Tibial nerve (tissue), 4 donors: ENCODE results near the gene PFKFB4. TPM values are rescaled to one million over a fixed set of nuclear protein-coding genes. Genes with fewer than 3 reads are reported as not detected.
"Not testable (repeated sequence)": the region's sequence is repeated elsewhere in the genome, so short reads cannot be mapped to it uniquely, and the experiment has no call there.

Experiments used
- DNase-seq, 2 donors: peaks; one replicate each; pipeline ENCODE4 v3.0.0-alpha.2; 2019; ENCODE audit warnings: low spot score in 2 of 2
- H3K27ac ChIP-seq, 4 donors: fragments of 200-600 bp; sonication (generic) in 3 of 4; one replicate each; pipeline ENCODE4 v1.5.1; 2017 to 2019; ENCODE audit warnings: mild to moderate bottlenecking in 1 of 4
- H3K27me3 ChIP-seq, 2 donors: fragments of 200-600 bp; sonication (generic) in 1 of 2; one replicate each; pipeline versions ENCODE4 v1.5.1 to v1.6.0; 2017 to 2019
- H3K36me3 ChIP-seq, 3 donors: fragments of 200-600 bp; sonication (generic); one replicate each; pipeline ENCODE4 v1.5.1; 2018 to 2019
- H3K4me1 ChIP-seq, 4 donors: fragments of 200-600 bp; sonication (generic) in 3 of 4; one replicate each; pipeline ENCODE4 v1.5.1; 2017 to 2019
- H3K4me3 ChIP-seq, 4 donors: fragments of 200-600 bp; sonication (generic) in 3 of 4; one replicate each; pipeline ENCODE4 v1.5.1; 2017 to 2019; ENCODE audit warnings: mild to moderate bottlenecking in 1 of 4, moderate library complexity in 1 of 4
- H3K9me3 ChIP-seq, 4 donors: fragments of 200-600 bp; sonication (generic) in 3 of 4; one replicate each; pipeline ENCODE4 v1.5.1; 2017 to 2019
- EP300 ChIP-seq, 2 donors: sonication (generic); formaldehyde crosslinking; IDR thresholded peaks; one replicate each; pipeline ENCODE4 v1.6.1; 2017; ENCODE audit warnings: antibody characterized with exemption in 2 of 2, mild to moderate bottlenecking in 1 of 2
- POLR2A ChIP-seq, 2 donors: fragments of 450-650 bp; IDR thresholded peaks; one replicate each; pipeline ENCODE4 v1.6.1; 2017; ENCODE audit warnings: antibody characterized with exemption in 2 of 2, mild to moderate bottlenecking in 2 of 2, moderate library complexity in 2 of 2
- WGBS, 2 donors: methylation state at CpG; one replicate each; pipeline ENCODE4 v1.1.5; 2018; 5-methylcytosine and 5-hydroxymethylcytosine counted together
- total RNA-seq, 4 donors: library from RNA; depleted of rRNA; stranded (reverse); fragments of >200 nt; gene quantifications; one replicate each; pipeline ENCODE4 v1.1.0, GENCODE V29; 2016
- TF ChIP-seq, protein P1 (sequence below), 5 experiments: fragments of 200-600 bp in 3 of 5; fragments of 450-650 bp in 2 of 5; sonication (generic) in 3 of 5; IDR thresholded peaks; one replicate each; pipeline ENCODE4 v1.5.1; 2016 to 2019; ENCODE audit warnings: antibody characterized with exemption in 5 of 5, mild to moderate bottlenecking in 3 of 5, moderate library complexity in 2 of 5

PFKFB4 gene
- total RNA-seq, 4 donors from 2014 or later, result 2.2 to 9.0 (median 7.6) TPM

DNA sequence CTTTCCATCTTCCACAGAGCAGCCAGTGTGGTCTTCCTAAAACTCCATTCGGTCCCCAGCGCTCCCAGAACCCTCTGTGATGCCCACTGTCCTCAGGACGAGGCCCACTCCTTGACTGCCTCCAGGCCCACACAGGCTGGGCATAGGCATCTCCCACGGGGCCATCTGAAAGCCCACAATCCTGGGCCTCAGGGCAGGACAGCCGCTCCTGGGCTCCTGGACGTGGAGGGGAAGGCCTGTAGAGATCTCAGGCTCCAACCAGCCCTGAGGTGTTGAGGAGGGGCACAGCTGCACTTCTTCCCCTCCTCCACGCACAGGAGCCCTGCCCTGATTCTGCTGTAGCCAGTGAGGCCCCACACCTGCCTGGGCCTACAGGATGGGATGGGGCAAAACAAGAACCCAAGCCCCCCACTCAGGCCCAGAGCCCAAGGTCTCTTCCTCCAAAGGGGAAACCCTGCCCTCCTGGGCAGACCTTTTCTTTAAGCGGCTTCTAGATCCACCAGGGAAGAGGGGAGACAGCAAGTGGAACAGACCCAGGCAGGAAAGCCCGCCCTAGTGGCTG is 78.6 kb downstream of the PFKFB4 start:
- no peak for TF ChIP-seq POLR2A (IDR thresholded peaks at IDR 0.05)
- TF ChIP-seq, protein P1, sequence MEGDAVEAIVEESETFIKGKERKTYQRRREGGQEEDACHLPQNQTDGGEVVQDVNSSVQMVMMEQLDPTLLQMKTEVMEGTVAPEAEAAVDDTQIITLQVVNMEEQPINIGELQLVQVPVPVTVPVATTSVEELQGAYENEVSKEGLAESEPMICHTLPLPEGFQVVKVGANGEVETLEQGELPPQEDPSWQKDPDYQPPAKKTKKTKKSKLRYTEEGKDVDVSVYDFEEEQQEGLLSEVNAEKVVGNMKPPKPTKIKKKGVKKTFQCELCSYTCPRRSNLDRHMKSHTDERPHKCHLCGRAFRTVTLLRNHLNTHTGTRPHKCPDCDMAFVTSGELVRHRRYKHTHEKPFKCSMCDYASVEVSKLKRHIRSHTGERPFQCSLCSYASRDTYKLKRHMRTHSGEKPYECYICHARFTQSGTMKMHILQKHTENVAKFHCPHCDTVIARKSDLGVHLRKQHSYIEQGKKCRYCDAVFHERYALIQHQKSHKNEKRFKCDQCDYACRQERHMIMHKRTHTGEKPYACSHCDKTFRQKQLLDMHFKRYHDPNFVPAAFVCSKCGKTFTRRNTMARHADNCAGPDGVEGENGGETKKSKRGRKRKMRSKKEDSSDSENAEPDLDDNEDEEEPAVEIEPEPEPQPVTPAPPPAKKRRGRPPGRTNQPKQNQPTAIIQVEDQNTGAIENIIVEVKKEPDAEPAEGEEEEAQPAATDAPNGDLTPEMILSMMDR (IDR thresholded peaks at IDR 0.05), result no peak
- TF ChIP-seq EP300 (IDR thresholded peaks at IDR 0.05), result no peak
- Histone ChIP-seq H3K27me3 (no peaks in the 10 kb centered on the region), H3K9me3 (no peaks in the 10 kb centered on the region), H3K27ac (peak overlapping the region in 1 of 4 donors; percentile 62), H3K4me3 (no peak overlapping the region), H3K4me1 (peaks cover 0 to 10% (median 0%) of the 10 kb centered on the region in 4 donors), H3K36me3 (peaks cover 0 to 32% (median 0%) of the 10 kb centered on the region in 3 donors)
- WGBS, 2 donors, result 73 to 76% methylated on average over 6 to 8 of the region's 9 CpGs
- DNase-seq, result no peak

DNA sequence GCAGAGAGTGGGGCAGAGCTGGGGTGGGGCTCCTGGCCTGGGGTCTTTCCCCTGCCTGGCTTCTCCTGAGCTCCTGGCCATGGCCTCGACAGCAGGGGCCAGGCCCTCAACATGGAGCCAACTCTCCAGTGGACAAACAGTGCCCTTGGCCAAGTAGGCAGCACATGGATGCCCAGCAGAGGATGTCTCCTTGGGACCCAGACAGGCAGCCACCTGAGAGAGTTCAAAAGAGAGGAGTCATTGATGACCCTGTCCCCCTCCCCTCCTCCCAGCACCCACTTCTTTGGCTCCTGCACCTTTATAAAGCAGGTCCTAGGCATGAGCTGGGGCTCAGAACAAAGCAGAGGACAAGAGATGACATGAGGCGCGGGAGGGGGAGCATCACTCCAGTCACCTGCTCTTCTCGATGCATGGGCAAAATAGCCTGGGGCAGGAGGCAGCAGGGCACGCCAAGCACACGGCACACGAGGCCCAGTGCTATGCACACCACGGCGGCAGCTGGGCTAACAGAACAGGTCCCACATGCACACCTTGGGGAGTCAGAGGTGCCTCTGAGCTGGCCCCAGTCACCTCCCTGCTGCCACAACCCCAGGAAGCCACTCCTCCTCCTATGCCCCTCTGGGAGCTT is 80.1 kb downstream of the PFKFB4 start:
- H3K4me1 ChIP-seq, result peaks cover 0 to 18% (median 7%) of the 10 kb centered on the region in 4 donors
- H3K9me3 ChIP-seq, result no peaks in the 10 kb centered on the region
- no peak overlapping the region for H3K4me3 ChIP-seq
- WGBS, 2 donors, result 85 to 90% methylated on average over 9 of the region's 9 CpGs
- no peaks in the 10 kb centered on the region for H3K27me3 ChIP-seq
- no peak for DNase-seq
- H3K36me3 ChIP-seq, result peaks cover 0 to 32% (median 0%) of the 10 kb centered on the region in 3 donors
- no peak for TF ChIP-seq POLR2A (IDR thresholded peaks at IDR 0.05)
- TF ChIP-seq, protein P1 (IDR thresholded peaks at IDR 0.05), result no peak
- TF ChIP-seq EP300 (IDR thresholded peaks at IDR 0.05), result no peak
- H3K27ac ChIP-seq, result no peak overlapping the region

DNA sequence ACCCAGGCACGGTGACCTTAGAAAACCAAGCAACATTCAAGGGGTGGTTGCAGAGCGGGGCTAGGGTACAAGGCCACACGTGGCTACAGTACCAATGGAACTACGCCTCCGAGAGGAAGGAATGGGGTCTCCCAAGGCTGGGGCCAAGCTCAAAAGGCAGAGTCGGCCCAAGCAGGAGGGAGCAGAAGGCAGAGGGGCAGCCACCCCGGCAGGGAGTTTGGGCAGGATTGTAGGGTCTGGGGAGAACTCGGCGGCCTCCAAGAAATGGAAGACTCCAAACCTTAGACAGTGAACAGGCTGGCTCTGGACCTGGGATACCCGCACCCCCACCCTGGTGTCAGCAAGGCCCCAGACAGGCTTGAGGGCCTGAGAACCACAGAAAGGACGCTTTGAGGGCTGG is 81.4 kb downstream of the PFKFB4 start:
- Histone ChIP-seq H3K4me3 (no peak overlapping the region), H3K4me1 (peaks cover 2 to 31% (median 20%) of the 10 kb centered on the region in 4 donors), H3K27me3 (no peaks in the 10 kb centered on the region), H3K9me3 (no peaks in the 10 kb centered on the region), H3K36me3 (peaks cover 0 to 36% (median 0%) of the 10 kb centered on the region in 3 donors), H3K27ac (no peak overlapping the region)
- WGBS, 2 donors, result 76 to 78% methylated on average over 11 of the region's 11 CpGs
- TF ChIP-seq POLR2A (IDR thresholded peaks at IDR 0.05) (no peak), EP300 (IDR thresholded peaks at IDR 0.05) (no peak)
- TF ChIP-seq, protein P1 (IDR thresholded peaks at IDR 0.05), result no peak
- DNase-seq, result no peak

DNA sequence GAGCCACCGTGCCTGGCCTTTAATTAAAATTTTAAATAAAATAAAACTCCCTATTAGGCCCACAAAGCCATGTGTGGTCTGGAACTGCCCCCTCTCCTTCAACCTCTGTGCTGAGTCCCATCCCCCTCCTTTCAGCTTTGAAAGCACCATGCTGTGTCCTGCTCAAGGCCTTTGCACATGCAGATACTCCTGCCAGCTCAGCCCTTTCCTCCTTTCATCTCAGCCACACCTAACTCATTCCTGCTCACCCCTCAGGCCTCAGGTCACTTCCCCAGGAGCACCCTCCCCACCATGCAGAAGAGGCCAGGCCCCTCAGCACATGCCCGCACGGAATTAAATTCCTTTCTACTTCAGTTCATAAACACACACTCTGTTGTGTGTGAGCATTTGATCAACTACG is 82.0 kb downstream of the PFKFB4 start:
- Histone ChIP-seq H3K27ac (peak overlapping the region in 1 of 4 donors; percentile 34), H3K9me3 (no peaks in the 10 kb centered on the region), H3K27me3 (no peaks in the 10 kb centered on the region), H3K4me1 (peaks cover 2 to 37% (median 25%) of the 10 kb centered on the region in 4 donors), H3K4me3 (no peak overlapping the region), H3K36me3 (peaks cover 0 to 41% (median 0%) of the 10 kb centered on the region in 3 donors)
- WGBS, 2 donors, result 44 to 59% methylated on average over 4 of the region's 4 CpGs
- DNase-seq, result no peak
- no peak for TF ChIP-seq EP300 (IDR thresholded peaks at IDR 0.05)
- TF ChIP-seq POLR2A (IDR thresholded peaks at IDR 0.05), result no peak
- TF ChIP-seq, protein P1 (IDR thresholded peaks at IDR 0.05), result no peak

DNA sequence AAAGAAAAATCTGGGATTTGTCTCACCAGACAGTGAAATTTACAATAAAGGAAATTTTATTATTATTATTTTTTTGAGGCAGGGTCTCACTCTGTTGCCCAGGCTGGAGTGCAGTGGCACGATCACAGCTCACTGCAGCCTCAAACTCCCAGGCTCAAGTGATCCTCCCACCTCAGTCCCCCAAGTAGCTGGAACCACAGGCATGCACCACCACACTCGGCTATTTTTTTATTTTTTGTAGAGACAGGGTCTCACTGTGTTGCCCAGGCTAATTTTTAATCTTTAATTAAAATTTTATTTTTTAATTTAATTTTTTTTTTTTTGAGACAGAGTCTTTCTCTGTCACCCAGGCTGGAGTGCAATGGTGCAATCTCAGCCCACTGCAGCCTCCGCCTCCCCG is 82.6 kb downstream of the PFKFB4 start:
- 88 to 91% methylated on average over 4 of the region's 4 CpGs for WGBS, 2 donors
- DNase-seq, H3K27me3 ChIP-seq, H3K4me3 ChIP-seq, H3K9me3 ChIP-seq: not testable (repeated sequence)
- Histone ChIP-seq H3K4me1 (peaks cover 2 to 43% (median 30%) of the 10 kb centered on the region in 4 donors), H3K27ac (peak overlapping the region in 2 of 4 donors; percentile 98 to 100), H3K36me3 (peaks cover 0 to 41% (median 0%) of the 10 kb centered on the region in 3 donors)
